ENCODE results near the gene CFAP52.
"Not testable (repeated sequence)": the region's sequence is repeated elsewhere in the genome, so short reads cannot be mapped to it uniquely, and the experiment has no call there.

CFAP52 gene

DNA sequence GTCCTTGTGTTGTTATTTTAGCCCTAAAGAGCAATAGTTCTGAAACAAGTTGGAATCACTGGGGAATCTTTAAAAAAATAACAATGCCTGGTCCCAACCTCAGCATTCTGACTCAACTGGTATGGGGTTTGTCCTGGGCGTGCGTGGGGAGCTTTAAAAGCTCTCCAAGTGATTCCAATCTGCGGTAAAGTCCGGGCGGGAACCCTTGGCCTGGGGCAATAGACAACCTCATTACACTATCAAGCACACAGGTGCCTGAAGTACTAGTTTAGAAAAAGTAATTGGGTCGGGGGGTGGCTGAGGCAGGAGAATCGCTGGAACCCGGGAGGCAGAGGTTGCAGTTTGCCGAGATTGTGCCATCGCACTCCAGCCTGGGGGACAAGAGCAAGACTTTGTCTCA lies 5.2 kb upstream of the CFAP52 start:
- no peak for DNase-seq

DNA sequence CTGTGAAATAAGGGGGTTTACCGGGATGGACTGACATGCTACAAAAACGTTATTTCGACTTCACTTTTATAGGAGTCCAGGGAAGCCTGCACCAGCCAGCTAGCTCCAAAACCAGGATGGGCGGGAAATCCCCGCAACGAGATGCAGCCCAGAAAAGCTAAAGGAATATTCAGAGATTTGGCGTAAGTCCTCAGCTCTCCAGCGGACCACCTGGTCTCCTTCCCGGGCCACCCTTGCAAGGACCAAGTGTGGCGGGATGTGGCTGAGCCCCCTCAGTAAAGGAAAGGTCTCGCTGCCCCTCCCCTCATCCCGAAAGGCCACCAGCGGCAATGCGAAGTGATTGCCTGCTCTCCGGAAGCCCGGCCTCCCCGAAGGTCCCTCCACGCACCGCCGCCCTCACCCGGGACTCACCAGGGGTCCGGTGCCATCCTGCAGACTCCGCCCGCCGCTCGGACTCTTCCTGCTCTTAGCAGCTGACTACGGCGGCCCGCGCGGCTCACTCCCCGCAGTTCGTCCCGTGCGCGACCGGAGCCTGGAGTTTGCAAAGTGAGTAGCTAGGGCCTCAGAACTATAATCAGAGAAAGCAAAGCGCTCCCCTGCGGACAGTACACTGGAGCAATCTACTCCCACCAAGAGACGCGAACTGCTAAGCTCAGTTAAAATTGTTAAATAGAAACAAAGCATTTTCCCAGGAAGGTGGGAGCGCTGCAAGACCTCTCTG lies 901 bp upstream of the CFAP52 start, which contains the start of gene STX8:
Gene STX8, minus strand, starts transcription at position 440 of the 721 bp plus-strand sequence. Its CDS starts 12 bp downstream, at position 428.
- peak; percentile 61 for DNase-seq

DNA sequence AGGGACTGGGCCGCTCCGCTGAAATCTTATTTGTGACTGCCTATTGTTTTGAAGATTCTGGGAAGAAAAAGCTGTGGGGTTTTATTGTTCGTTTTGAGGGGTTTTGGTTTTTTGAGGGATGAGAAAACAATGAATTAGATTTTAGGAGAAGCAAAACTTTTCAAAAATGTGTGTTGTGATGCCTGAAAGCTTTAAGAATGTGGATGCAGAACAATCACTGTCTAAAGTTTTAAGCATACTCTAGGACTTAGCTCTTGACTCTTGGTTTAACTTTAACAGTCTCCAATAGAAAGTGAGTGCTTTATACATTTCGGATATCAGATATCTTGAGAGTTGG lies 899 bp downstream of the CFAP52 start:
- DNase-seq, result no peak

DNA sequence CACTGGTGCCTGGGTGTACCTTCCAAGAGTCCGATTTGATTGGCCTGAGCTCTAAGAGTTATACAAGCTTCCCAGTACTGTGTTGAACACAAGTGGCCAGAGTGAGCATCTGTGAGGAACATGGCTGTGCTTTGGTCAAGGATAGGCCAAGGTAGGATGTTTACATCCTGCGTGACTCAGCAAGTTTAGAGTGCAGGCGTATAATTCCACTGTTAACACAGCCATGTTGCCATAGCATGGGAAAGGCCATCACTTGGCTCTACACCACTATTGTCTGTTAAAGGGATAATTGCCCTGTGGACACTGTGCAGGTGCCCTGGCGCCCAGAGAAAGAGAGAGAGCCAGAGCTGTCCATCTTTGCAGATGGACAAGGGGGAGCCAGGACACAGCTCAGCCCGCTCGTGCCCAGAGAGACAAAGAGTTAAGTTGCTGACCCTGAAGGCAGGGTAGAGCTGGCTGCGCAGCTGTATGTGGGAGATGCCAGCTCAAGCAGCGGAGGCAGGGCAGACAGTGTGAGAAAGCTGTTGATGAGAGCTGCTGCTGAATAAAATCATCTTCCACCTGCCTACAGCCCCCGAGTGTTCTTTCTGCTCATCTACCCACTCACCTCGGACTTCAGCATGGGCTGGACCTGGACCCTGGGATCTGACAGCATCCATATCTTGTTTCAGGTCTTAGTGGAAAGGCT lies 11.7 kb downstream of the CFAP52 start:
- DNase-seq, result no peak

DNA sequence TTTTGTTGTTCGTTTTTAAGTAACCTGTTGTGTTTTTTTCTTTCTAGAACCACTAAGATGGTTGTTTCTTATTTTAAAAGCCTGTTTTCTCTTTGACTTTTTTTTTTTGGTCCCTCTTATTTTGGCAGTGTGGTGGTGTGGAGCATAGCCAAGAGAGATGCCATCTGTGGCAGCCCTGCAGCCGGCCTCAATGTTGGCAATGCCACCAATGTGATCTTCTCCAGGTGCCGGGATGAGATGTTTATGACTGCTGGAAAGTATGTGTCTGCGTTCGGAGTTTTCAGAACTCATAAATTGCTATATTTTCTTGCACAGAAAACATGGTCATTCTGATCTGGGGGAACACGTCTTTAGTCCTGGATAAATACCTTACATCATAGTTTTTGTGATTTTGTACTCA lies 17.6 kb downstream of the CFAP52 start:
- DNase-seq, result no peak

DNA sequence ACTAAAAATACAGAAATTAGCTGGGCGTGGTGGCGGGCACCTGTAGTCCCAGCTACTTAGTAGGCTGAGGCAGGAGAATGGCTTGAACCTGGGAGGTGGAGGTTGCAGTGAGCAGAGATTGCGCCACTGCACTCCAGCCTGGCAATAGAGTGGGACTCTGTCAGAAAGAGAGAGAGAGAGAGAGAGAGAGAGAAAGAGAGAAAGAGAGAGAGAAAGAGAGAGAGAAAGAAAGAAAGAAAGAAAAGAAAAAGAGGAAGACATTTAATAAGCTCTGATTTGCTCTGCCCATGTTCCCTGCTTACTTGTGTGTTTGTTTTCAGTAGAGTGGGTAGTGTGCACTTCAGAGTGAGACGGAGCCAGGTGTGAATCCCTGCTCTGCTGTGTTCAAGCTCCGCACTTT lies 21.2 kb downstream of the CFAP52 start:
- DNase-seq, result not testable (repeated sequence)

- DNase-seq, result no peak
Measured at GRCh38 chr17:9598661-9599060, 22.2 kb downstream of the CFAP52 start.

- DNase-seq, result not testable (repeated sequence)
Measured at GRCh38 chr17:9604583-9604982, 28.1 kb downstream of the CFAP52 start.

DNA sequence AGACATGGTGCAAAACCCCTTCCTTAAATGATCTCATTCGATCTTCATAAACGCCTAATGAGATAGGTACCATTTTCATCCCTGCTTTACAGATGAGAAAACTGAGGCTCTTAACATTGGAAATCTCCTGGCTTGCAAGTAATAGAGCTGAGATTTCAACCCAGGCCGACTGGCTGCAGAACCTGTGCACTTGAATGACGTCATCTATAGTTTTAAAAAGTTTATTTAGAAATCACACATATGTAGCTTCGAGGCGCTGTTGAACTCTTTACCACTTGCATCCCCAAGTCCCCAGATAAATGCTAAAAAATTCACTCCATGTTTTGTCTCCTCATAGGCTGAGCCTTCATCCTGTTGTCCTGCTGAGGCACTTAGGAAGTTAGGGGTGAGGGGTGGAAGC lies 30.0 kb downstream of the CFAP52 start:
- no peak for DNase-seq

- not testable (repeated sequence) for DNase-seq
Measured at GRCh38 chr17:9607058-9607457, 30.6 kb downstream of the CFAP52 start.

GRCh38 chr17:9611557-9611956 lies 35.1 kb downstream of the CFAP52 start:
- DNase-seq, result no peak

DNA sequence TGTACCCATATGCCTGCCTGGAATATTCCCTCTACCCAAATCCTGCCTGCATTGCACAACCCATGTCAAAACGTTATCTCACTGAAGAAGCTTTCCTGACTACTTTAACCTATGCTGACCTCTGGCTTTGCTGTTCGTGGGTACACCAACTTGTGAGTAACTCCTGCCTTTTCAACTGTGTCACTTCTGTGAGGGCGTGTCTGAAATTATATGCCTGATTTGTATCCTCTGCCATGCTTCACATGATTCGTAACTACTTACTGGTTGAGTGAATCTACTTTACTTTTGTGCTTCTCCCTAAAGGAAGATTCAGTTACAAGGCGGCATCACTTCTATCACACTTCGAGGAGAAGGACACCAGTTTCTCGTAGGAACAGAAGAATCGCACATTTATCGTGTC lies 35.6 kb downstream of the CFAP52 start:
- no peak for DNase-seq

GRCh38 chr17:9615486-9615885 lies 39.0 kb downstream of the CFAP52 start:
- no peak for DNase-seq

DNA sequence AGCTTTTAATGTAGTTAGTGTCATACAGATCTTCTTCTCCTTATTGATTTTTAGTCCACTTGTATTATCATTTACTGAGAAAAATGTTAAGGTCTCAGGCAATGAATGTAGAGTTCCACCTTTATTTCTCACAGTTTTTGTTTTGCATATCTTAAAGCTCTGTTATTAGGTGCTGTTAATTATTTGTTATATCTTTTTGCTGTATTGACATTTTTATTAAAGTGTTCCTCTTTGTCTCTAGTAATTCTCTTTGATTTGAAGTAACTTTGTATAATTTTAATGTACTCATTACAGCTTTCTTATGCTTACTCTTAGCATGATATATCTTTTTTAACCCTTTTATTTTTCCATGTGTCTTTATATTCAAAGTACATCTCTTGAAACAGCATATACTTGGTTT lies 46.5 kb downstream of the CFAP52 start:
- no peak for DNase-seq

GRCh38 chr17:9628509-9628908 lies 52.1 kb downstream of the CFAP52 start:
- DNase-seq, result no peak

- DNase-seq, result no peak
Measured at GRCh38 chr17:9632741-9633140, 56.3 kb downstream of the CFAP52 start.

GRCh38 chr17:9635340-9635739 lies 58.9 kb downstream of the CFAP52 start:
- DNase-seq, result no peak

DNA sequence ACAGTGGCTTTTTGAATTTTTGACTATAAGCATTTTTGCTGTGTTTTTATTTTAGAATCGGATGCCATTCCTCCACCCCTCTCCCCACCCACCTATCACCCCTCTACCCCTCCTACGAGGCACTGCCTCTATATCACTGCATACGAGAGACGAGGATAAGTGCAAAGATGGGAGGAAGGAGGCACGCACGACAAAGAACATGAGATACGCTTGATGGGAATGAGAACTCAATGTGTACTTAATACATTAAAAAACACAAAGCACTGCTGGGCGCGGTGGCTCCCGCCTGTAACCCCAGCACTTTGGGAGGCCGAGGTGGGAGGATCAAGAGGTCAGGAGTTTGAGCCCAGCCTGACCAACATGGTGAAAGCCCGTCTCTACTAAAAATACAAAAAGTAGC lies 60.1 kb downstream of the CFAP52 start:
- DNase-seq, result no peak

DNA sequence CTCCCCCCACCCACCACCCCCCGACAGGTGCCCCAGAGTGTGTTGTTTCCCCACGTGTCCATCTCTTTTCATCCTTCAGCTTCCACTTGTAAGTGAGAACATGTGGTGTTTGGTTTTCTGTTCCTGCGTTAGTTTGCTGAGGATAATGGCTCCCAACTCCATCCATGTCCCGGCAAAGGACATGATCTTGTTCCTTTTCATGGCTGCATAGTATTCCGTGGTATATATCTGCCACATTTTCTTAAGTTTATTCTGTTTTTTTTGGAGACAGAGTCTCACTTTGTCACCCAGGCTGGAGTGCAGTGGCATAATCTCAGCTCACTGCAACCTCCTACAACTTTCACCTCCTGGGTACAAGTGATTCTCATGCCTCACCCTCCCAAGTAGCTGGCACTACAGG lies 63.9 kb downstream of the CFAP52 start:
- DNase-seq, result not testable (repeated sequence)

DNA sequence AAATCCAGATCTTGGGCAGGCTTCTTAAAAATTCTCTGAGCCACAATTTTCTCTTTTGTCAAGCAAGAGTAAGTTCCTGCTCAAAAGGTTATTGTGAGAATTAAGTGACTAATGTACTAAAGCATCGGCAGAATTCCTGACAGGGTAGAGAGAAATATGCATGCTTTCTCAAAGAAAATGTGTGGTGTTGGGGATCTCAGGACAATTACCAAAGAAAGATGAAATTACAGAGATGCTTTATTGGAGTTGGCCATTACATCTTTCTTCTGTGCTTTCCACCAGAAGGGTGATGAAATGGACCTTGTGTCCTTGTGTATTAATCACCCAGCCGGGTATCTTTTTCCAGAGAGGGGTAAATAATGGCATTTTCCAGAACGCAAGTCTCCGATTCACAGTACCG lies 67.2 kb downstream of the CFAP52 start:
- DNase-seq, result no peak

- no peak for DNase-seq
Measured at GRCh38 chr17:9644910-9645751, 68.7 kb downstream of the CFAP52 start, which contains the start of gene USP43. Gene USP43, plus strand, starts transcription at chr17:9645517. Its CDS starts 116 bp downstream, at chr17:9645633.

DNA sequence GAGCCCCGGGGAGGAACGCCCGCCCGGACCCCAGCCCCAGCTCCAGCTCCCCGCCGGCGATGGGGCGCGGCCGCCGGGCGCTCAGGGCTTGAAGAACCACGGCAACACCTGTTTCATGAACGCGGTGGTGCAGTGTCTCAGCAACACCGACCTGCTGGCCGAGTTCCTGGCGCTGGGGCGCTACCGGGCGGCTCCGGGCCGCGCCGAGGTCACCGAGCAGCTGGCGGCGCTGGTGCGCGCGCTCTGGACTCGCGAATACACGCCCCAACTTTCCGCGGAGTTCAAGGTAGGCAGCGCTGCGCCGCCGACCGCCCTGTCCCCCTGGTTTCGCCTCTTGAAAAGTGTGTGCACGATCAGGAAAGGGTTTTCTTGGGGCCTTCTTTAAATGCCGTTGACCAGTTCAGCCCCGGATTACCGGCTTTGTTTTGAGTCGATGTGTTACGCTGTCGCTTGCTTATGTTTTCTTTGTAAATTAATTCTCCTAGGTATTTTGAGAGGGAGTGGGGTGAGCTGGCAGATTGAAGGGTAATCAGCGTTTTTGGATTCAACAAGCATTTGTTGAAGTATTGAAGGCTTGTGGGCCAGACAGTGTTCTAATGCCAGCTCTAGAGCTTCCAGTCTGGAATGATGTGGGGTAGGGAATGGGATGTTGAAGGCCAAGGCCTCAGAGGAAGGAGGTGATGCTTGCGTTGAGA lies 69.6 kb downstream of the CFAP52 start:
- DNase-seq, result no peak

GRCh38 chr17:9646546-9646885 lies 70.1 kb downstream of the CFAP52 start:
- DNase-seq, result no peak
